Measurements from ENCODE around the gene CHPF. TPM values are rescaled to one million over a fixed set of nuclear protein-coding genes. Genes with fewer than 3 reads are reported as not detected.

CHPF gene
- total and polyA plus RNA-seq, 2 donors (not counting 1 experiment from before 2014, with no cell fraction given), result 35.8 to 58.8 TPM

GRCh38 chr2:219544567-219544966, 958 bp upstream of the CHPF start:
- no peak for DNase-seq (ENCODE audit: low read depth in 2 of 2)
- Histone ChIP-seq H3K9ac (ENCODE audit: insufficient read depth, low read length) (no peak overlapping the region), H3K36me3 (ENCODE audit: control insufficient read depth, insufficient read depth, low read length) (peaks cover 11% of the 10 kb centered on the region), H3K27ac (ENCODE audit: insufficient read depth, low read length) (no peak overlapping the region), H3K4me1 (ENCODE audit: control insufficient read depth, extremely low read depth, insufficient read depth, low read length) (peaks cover 5% of the 10 kb centered on the region), H2AFZ (ENCODE audit: low read length) (no peak overlapping the region), H3K27me3 (ENCODE audit: control insufficient read depth, insufficient read depth, low read length) (no peaks in the 10 kb centered on the region), H3K4me2 (ENCODE audit: extremely low read depth, insufficient read depth, low read length) (peak overlapping the region; percentile 82), H3K4me3 (replicated peaks in 1 of 4; ENCODE audit: control extremely low read depth in 1 of 4, insufficient read depth in 1 of 4, low read depth in 3 of 4, low read length in 4 of 4) (peak overlapping the region in 2 of 4 experiments; percentile 54 to 87), H4K20me1 (ENCODE audit: control insufficient read depth, extremely low read depth, insufficient read depth, low read length) (no peaks in the 10 kb centered on the region), H3K9me3 (ENCODE audit: control insufficient read depth, insufficient read depth, low read depth, low read length) (no peaks in the 10 kb centered on the region), H3K79me2 (ENCODE audit: control insufficient read depth, insufficient read depth, low read length) (peaks cover 4% of the 10 kb centered on the region)
- TF ChIP-seq EZH2 (IDR thresholded peaks at IDR 0.05; ENCODE audit: low read length, missing control alignments), result no peak
- TF ChIP-seq CTCF (conservative IDR thresholded peaks at IDR 0.05 in 1 of 2, IDR thresholded peaks at IDR 0.05 in 1 of 2; ENCODE audit: low read depth in 1 of 2, low read length in 2 of 2), result no peak

- H3K27me3 ChIP-seq (ENCODE audit: control insufficient read depth, insufficient read depth, low read length), result no peaks in the 10 kb centered on the region
- DNase-seq (ENCODE audit: low read depth in 2 of 2), result peak; percentile 29 to 31
- H3K36me3 ChIP-seq (ENCODE audit: control insufficient read depth, insufficient read depth, low read length), result peaks cover 17% of the 10 kb centered on the region
- peaks cover 4% of the 10 kb centered on the region for H3K79me2 ChIP-seq (ENCODE audit: control insufficient read depth, insufficient read depth, low read length)
- H3K4me3 ChIP-seq (replicated peaks in 1 of 4; ENCODE audit: control extremely low read depth in 1 of 4, insufficient read depth in 1 of 4, low read depth in 3 of 4, low read length in 4 of 4), result peak overlapping the region; percentile 71 to 87 (median 83)
- H3K27ac ChIP-seq (ENCODE audit: insufficient read depth, low read length), result peak overlapping the region; percentile 64
- TF ChIP-seq CTCF (conservative IDR thresholded peaks at IDR 0.05 in 1 of 2, IDR thresholded peaks at IDR 0.05 in 1 of 2; ENCODE audit: low read depth in 1 of 2, low read length in 2 of 2) (no peak), EZH2 (IDR thresholded peaks at IDR 0.05; ENCODE audit: low read length, missing control alignments) (no peak)
- H4K20me1 ChIP-seq (ENCODE audit: control insufficient read depth, extremely low read depth, insufficient read depth, low read length), result no peaks in the 10 kb centered on the region
- no peaks in the 10 kb centered on the region for H3K9me3 ChIP-seq (ENCODE audit: control insufficient read depth, insufficient read depth, low read depth, low read length)
- H3K9ac ChIP-seq (ENCODE audit: insufficient read depth, low read length), result peak overlapping the region; percentile 80
- peak overlapping the region; percentile 92 for H3K4me2 ChIP-seq (ENCODE audit: extremely low read depth, insufficient read depth, low read length)
- peak overlapping the region; percentile 62 for H2AFZ ChIP-seq (ENCODE audit: low read length)
- H3K4me1 ChIP-seq (ENCODE audit: control insufficient read depth, extremely low read depth, insufficient read depth, low read length), result peaks cover 5% of the 10 kb centered on the region
These were observed 546 bp downstream of the CHPF start for GRCh38 chr2:219542931-219543595.

- H3K79me2 ChIP-seq (ENCODE audit: control insufficient read depth, insufficient read depth, low read length), result peaks cover 4% of the 10 kb centered on the region
- H3K36me3 ChIP-seq (ENCODE audit: control insufficient read depth, insufficient read depth, low read length), result peaks cover 17% of the 10 kb centered on the region
- peak; percentile 58 to 60 for DNase-seq (ENCODE audit: low read depth in 2 of 2)
- no peak overlapping the region for H2AFZ ChIP-seq (ENCODE audit: low read length)
- H4K20me1 ChIP-seq (ENCODE audit: control insufficient read depth, extremely low read depth, insufficient read depth, low read length), result no peaks in the 10 kb centered on the region
- peak overlapping the region; percentile 13 for H3K4me2 ChIP-seq (ENCODE audit: extremely low read depth, insufficient read depth, low read length)
- H3K27me3 ChIP-seq (ENCODE audit: control insufficient read depth, insufficient read depth, low read length), result no peaks in the 10 kb centered on the region
- TF ChIP-seq CTCF (conservative IDR thresholded peaks at IDR 0.05 in 1 of 2, IDR thresholded peaks at IDR 0.05 in 1 of 2; ENCODE audit: low read depth in 1 of 2, low read length in 2 of 2) (peak; percentile 63 to 81), EZH2 (IDR thresholded peaks at IDR 0.05; ENCODE audit: low read length, missing control alignments) (no peak)
- H3K4me3 ChIP-seq (replicated peaks in 1 of 4; ENCODE audit: control extremely low read depth in 1 of 4, insufficient read depth in 1 of 4, low read depth in 3 of 4, low read length in 4 of 4), result peak overlapping the region in 1 of 4 experiments; percentile 87
- H3K27ac ChIP-seq (ENCODE audit: insufficient read depth, low read length), result no peak overlapping the region
- H3K9ac ChIP-seq (ENCODE audit: insufficient read depth, low read length), result no peak overlapping the region
- H3K9me3 ChIP-seq (ENCODE audit: control insufficient read depth, insufficient read depth, low read depth, low read length), result no peaks in the 10 kb centered on the region
- H3K4me1 ChIP-seq (ENCODE audit: control insufficient read depth, extremely low read depth, insufficient read depth, low read length), result peaks cover 5% of the 10 kb centered on the region
These were observed 1.9 kb downstream of the CHPF start for GRCh38 chr2:219541611-219542180.
